Activated CD8-positive, alpha-beta memory T cell treated with anti-CD3 and anti-CD28 coated beads for 24 hours (primary cell): ENCODE measurements around the gene NFYC.
"Not testable (repeated sequence)": the region's sequence is repeated elsewhere in the genome, so short reads cannot be mapped to it uniquely, and the experiment has no call there.

Experiments used
- DNase-seq: peaks from one replicate; pipeline ENCODE4 v3.0.0-alpha.2; 2020

NFYC gene

GRCh38 chr1:40665335-40666171, 26.0 kb upstream of the NFYC start, which contains the start of gene RIMS3:
Gene RIMS3 (minus strand): TSS chr1:40665682. CDS start chr1:40641925, 23,757 bp downstream.
- DNase-seq: peak; percentile 97

- DNase-seq: peak; percentile 93
These were observed 22.6 kb upstream of the NFYC start for GRCh38 chr1:40668769-40669525.

GRCh38 chr1:40673452-40673851, 18.1 kb upstream of the NFYC start:
- DNase-seq: no peak

- DNase-seq: no peak
These were observed 15.0 kb upstream of the NFYC start for GRCh38 chr1:40676501-40676900.

GRCh38 chr1:40679165-40679953, 12.1 kb upstream of the NFYC start:
- no peak for DNase-seq

- no peak for DNase-seq
These were observed 6.8 kb upstream of the NFYC start for GRCh38 chr1:40684669-40685068.

GRCh38 chr1:40687059-40687458, 4.4 kb upstream of the NFYC start:
- no peak for DNase-seq

GRCh38 chr1:40687661-40688060, 3.8 kb upstream of the NFYC start:
- DNase-seq: no peak

GRCh38 chr1:40689737-40690136, 1.8 kb upstream of the NFYC start:
- DNase-seq: no peak

- no peak for DNase-seq
These were observed 550 bp upstream of the NFYC start for GRCh38 chr1:40690771-40691537.

GRCh38 chr1:40692429-40692895, 958 bp downstream of the NFYC start:
- no peak for DNase-seq

GRCh38 chr1:40693425-40693824, 1.9 kb downstream of the NFYC start:
- no peak for DNase-seq

GRCh38 chr1:40694353-40694874, 2.9 kb downstream of the NFYC start:
- DNase-seq: no peak

GRCh38 chr1:40696294-40696693, 4.8 kb downstream of the NFYC start:
- no peak for DNase-seq

- no peak for DNase-seq
These were observed 5.9 kb downstream of the NFYC start for GRCh38 chr1:40697436-40697835.

GRCh38 chr1:40699787-40700186, 8.3 kb downstream of the NFYC start:
- DNase-seq: no peak

GRCh38 chr1:40701684-40702083, 10.2 kb downstream of the NFYC start:
- DNase-seq: no peak

- DNase-seq: not testable (repeated sequence)
These were observed 11.3 kb downstream of the NFYC start for GRCh38 chr1:40702810-40703209.

- DNase-seq: no peak
These were observed 11.8 kb downstream of the NFYC start for GRCh38 chr1:40703316-40703715.

GRCh38 chr1:40704817-40705733, 13.6 kb downstream of the NFYC start:
- DNase-seq: no peak

GRCh38 chr1:40706626-40707025, 15.1 kb downstream of the NFYC start:
- no peak for DNase-seq
